ENCODE data around the gene DHRSX.

DNA sequence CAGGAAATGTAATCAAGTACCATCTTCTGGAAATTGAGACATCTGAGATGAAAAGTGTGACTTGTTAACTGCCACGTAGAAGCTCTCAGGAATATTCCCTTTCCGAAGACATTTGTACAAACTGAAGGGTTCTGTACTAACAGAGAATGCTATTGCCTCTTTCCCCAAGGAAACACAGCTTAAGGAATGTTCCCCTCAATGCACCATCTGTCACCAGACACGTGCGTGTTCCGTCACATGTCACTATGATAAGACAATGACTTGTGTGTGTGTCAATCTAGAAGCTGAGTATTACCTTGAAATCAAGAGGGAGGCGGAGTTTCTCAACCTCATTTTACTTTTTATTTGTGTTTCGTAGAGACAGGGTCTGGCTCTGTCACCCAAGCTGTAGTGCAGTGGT, 58.1 kb downstream of the DHRSX start:
- TF ChIP-seq, protein P1, sequence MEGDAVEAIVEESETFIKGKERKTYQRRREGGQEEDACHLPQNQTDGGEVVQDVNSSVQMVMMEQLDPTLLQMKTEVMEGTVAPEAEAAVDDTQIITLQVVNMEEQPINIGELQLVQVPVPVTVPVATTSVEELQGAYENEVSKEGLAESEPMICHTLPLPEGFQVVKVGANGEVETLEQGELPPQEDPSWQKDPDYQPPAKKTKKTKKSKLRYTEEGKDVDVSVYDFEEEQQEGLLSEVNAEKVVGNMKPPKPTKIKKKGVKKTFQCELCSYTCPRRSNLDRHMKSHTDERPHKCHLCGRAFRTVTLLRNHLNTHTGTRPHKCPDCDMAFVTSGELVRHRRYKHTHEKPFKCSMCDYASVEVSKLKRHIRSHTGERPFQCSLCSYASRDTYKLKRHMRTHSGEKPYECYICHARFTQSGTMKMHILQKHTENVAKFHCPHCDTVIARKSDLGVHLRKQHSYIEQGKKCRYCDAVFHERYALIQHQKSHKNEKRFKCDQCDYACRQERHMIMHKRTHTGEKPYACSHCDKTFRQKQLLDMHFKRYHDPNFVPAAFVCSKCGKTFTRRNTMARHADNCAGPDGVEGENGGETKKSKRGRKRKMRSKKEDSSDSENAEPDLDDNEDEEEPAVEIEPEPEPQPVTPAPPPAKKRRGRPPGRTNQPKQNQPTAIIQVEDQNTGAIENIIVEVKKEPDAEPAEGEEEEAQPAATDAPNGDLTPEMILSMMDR (IDR thresholded peaks at IDR 0.05; ENCODE audit: poor library complexity): no peak
- no peak for TF ChIP-seq EZH2phosphoT487 (IDR thresholded peaks at IDR 0.05; ENCODE audit: low read depth, severe bottlenecking, unreplicated experiment)
